ENCODE results near the gene FRMD5.

- no peak for TF ChIP-seq CTCF (IDR thresholded peaks at IDR 0.05)
- no peak for TF ChIP-seq ZFX (IDR thresholded peaks at IDR 0.05; ENCODE audit: borderline replicate concordance)
These were observed 236.2 kb downstream of the FRMD5 start for GRCh38 chr15:43958861-43959330.
